Activated CD4-positive, alpha-beta T cell treated with anti-CD3 and anti-CD28 coated beads, Interleukin-2, amount 50 U/mL, for 16 hours (primary cell): Measurements from ENCODE around the gene CDH8.

Experiments
- DNase-seq: peaks from one replicate; pipeline ENCODE4 v3.0.0-alpha.2; 2020

CDH8 gene

DNA sequence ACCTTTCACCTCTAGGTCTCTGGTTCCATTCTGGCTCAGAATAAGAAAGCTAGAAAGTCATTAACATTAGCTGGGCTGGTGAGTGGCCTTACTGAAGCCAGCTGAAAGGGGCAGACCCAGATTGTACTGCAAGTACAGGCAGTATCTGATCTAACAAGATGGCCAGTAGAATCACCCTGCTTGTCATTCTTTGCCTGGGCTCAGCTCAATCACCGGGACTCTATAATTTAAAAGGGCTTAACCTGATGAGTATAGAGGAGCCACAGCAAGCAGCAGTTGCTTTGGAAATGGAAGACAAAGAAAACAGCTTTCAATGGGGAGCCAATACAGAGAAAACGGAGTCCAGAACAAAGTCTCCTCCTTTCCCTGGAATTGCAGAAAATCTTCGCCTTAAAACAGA is 13.6 kb downstream of the CDH8 start:
- no peak for DNase-seq

DNA sequence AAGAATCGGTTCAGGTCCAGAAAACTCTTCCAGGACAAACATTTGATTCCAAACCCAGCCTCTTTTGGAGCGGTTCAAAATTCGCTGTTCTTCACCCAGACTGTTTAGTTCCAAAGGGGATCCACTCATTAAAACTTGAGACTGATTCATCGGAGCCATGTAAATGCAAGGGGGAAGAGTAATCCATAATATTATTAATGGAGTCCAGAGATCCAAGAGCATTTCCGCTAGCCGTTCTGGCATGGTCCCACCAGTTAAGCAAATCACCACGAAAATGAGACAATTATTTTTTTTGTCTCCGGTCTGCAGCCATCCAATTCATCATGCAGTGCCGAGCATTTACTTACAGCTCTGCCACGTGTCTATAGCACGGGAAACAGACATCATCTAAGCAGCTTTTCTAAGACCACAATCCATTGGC is 15.1 kb downstream of the CDH8 start:
- DNase-seq: no peak

DNA sequence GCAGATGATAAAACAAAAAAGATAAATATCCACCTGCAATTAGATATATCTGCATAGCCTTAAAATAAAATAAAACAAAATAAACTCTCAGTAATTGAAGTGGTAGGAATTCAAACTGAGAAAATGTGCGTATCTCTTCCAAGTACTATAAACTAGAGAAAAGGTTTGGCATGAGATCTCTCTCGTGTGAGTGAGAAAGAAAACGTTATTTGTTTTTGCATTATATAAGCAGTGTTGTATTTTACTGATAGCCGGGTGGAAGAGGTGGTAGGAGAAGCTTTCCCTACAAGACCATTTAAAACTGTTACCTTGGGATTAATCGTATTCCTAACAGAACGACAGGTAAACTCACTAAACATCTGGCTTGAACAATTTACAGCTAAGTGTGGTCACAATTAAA is 15.6 kb downstream of the CDH8 start:
- DNase-seq: no peak

DNA sequence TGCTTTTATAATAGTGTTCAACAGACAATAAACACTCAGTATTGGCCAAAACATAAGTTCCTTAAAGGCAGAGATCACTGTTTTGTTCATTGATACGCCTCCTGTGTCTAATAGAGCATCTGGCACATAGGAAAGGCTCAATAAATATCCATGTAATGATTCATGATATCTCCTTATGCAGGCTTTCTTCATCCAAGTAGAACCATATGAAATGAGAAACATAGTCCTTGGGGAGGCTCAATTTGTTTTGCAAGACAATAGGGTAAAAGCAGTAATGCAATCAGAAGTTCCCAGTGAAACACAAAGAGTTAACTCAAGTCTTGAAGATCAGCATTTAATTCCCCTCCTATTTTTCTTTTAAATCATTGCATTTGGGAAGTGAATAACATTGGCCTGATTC is 16.4 kb downstream of the CDH8 start:
- DNase-seq: no peak

DNA sequence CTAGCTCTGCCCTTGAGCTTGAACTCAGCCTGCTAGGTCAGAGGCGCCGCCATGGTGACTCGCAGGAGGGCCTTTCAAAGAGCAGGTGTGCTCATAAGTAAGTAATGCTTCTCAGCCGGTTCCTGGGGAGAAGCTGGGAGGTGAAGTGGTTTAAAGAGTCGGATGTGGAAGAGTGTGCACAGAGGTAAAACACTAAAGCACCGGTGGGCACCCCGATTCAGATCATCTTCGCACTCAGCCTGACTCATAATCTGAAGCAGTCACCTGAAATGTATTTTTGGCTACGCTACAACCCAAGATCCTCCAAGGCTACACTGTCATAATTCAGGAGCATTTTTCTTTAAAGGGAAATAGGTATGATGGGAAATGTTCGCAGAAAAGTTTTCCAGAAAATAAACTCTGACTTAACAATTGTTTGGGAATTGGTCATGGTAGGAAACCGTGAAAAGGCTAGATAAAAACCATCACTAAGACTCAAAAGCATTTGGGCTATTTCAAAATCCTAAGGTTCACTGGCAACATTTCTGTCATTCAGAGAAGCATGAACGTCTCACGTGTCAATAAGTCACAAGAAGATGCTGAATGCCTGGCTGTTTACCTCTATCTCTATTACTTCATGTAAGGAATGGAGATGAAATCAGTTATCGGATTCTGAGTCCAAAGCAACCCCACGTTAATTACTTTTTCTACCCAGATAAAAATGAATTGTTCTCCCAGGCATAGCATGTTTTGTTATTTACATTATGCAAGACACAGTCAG is 17.8 kb downstream of the CDH8 start:
- no peak for DNase-seq

DNA sequence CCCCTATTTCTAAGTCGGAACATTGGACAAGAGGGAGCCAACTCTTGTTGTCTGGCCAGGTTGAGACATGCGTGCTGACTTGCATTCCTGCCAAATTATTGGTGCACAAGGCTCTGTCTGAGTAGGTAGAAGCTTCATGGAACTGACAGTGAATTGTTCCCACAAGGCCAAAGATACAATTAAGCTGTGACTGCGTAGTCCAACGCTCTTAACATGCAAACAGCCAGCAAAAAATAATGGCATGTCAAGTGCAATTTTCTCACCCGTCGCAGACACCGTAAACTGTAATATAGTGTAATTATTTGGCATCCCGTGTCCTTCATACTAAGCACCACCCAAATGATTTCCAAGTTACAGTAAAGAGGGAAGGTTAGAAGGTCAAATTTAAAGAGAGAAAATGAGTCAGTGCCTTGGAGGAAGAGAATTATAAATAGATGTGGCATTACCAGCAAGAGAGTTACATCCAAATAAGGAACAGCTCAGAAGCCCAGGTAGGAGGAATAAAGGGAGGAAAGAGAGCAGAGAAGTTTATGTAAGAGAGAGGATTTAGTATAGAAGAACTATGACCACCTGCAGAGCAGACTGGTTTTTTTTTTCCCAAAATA is 21.8 kb downstream of the CDH8 start:
- DNase-seq: no peak

DNA sequence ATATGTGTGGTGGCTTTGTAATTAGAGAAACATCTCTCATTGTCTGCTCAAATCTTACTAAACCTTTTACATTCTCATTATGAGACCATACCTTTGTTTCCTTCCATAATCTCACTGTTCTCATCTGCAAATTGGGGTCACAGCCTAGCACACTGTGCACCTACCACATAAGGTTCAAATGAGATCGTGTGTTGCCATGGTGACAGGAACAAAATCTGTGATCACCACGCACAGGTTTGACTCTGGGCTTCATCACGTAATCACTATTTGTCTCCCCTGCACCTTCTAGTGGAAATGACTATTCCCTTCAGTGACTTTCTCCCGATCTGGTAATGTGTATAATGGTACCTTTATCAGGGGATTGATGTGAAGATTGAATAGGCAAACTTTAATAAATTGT is 26.1 kb downstream of the CDH8 start:
- DNase-seq: no peak

DNA sequence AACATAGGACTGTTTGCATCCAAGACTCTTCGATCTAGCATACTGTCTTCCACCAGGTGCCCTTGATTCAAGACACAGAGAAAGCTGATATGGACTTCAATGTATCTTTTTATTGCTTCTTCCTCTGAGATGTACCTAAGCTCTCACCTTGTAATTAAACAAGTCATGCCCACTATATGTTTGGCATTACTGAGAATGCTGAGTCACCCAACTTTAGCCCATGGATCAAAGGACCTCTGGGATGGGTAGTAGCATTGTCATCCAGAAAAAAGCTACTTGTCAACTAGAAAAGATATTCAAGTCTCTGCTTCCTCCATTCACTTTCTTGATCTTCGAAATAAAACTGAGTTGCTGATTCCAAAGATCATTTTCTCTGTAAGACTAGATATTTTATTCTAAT is 37.8 kb downstream of the CDH8 start:
- DNase-seq: no peak

DNA sequence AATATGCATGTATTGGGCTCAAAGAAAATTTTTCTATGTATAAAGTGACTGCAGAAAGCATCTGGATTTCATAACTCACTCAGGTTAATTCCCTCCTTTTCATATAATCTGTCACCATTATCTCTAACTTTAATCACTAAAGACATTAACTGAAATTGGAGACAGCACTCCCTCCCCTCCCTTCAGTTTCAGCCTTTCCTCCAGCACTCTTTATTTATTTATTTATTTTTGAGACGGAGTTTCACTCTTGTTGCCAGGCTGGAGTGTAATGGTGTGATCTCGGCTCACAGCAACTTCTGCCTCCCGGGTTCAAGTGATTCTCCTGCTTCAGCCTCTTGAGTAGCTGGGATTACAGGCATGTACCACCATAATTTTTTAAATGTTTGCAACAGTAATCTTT is 43.1 kb downstream of the CDH8 start:
- no peak for DNase-seq

DNA sequence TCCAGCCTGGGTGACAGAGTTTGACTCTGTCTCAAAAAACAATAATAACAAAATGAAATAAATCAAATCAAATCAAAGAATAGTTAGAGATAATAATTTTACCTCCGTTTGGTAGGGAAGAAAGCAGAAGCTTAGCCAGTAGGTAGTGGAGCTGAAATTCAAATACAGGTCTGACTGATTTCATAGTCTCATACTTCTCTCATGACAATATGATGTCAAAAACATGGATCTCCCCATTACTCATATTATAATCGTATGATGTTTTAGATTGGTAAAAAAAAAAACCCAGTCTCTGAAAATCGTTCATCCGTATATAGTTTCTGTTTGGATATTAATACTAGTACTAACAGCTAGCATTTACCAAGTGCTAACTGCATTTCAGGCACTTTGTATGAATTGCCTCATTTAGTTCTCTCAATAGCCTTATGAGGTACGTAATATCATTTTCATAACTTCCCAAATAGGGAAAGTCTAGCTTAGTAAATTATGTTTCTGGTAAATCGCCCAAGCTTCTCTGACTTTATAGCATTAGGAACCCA is 48.7 kb downstream of the CDH8 start:
- no peak for DNase-seq

DNA sequence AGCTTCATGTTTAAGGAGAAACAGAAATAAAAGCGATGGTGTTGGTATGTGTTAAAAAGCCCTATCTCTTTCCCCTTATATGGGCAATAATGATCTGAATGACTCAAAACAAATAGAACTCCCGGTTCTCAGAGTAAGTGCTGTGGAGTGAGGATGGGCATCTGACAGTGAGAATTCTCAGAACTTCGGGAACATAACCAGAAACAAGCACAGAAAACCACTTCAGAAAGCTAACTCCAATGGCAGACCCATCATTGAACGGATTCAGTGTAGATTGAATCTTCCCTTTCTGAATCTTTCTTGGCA is 67.2 kb downstream of the CDH8 start:
- DNase-seq: no peak

DNA sequence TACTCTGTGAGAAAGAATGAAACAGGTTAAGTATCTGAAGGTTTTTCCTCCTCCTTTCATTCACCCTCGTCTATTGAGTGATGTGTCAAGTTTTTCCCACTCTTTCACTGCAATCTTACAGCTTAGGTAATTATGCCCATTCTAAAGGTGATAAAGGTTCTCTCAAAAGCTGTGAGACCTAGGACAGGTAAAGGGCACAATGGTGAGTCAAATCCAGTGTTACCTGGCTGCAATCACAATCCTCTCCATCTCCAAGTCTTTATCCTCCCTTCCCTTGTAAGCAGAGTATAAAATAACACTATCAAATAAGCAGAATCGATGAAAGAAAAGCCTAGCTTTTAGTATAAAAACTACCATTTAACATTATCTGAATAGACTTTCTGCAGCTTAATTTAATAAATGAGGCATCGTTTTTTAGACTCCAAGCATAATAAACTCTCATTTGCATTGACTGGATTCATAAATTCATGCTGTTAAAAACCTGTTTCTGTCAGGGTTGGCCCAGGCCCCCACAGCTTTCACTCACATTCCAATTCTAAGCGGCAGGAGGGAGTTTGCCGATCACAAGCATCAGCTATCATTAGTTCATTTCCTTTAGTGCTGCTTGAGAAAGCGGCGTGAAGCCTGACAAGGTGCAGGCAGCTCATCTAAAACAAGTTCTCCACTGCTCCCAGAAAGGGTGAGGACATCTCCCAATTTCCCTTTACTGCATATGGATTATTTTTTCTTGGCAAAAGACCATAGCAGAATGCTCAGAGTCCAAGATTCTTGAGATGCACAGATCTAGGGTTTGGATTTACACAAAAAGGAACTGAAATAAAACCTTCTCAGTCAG is 67.8 kb downstream of the CDH8 start:
- DNase-seq: no peak

DNA sequence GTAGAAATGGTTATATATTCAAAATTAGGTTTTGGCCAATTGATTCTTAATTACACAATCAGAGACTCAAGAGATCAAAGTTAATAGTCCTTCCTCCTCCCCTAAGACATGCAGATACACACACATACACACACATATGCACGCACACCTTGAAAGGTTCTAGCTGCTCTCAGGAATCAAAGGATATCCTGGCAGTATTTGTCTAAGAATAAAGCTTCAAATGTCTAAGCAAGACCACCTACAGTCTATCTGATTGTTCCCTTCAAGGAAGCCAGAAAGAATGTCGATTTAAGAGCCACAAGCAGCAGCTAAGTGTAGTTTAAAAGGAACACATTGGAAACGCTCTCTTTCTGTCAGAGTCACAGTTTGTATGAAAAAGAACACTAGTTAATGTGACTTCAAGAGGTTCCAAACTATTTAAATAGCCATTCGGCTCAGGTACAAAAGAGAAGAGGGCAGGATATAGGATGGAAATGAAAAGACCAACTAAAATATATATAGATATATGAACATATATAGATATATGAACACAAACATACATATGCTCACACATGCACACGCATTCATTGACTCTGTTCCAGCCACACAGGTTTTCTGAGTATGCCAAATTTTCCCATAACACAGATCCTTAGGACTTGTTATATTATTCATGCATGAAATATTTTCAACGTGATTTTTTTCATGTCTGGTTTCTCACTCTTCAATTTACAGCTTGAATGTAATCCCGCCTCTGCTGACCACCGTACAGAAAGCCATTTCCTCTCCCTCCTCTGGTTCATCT is 79.0 kb downstream of the CDH8 start:
- DNase-seq: no peak

DNA sequence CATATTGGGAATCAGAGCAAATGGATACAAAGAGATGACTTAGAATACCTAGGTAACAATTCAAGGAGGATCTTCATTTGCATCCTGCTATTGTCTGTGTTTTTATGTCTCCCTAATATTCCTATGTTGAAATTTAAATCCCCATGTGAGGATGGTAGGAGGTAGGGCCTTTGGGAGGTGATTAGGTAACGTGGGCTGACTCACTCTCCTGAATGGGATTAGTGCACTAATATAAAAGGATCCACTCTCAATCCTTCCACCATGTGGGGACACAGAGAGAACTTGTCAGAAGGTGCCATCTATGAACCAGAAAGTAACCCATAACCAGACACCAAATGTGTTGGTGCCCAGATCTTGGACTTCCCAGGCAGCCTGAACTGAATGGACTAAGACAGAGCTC is 83.4 kb downstream of the CDH8 start:
- DNase-seq: no peak

DNA sequence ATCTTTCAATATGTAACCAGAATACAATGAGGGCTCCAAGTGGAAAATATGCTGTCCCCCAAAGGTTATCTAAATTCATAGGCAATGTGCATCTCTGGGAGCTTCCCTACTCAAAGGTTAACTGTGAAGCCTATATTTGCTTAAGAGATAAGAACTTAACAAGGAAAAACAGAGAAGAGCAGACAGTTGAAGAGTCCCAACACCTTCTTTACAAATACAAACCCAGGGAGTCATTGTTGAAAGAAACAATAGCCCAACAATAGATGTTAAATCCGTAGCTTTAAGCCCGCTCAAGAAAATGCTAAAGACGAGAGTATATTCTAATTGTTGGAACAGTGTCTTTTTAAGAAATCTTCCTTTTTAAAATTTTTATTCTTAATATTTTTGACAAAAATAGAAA is 87.8 kb downstream of the CDH8 start:
- no peak for DNase-seq

DNA sequence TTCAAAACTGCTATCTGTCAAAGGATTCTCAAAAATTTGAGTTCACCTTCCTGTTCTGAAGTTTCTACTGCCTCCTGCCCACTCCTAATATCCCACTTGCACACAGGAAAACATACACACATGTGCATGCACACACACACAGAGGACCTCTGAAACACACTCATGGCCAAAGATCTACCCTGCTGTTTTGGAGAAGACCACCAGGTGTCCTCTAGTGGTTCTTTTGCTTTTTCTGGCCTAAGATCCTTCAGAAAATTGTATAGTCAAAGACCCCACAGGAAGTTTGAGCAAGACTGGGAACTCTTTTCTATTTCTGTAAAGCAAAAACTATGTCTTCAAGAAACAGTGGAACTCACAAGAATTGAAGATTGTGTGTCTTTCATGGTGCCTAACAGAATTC is 90.2 kb downstream of the CDH8 start:
- DNase-seq: no peak

DNA sequence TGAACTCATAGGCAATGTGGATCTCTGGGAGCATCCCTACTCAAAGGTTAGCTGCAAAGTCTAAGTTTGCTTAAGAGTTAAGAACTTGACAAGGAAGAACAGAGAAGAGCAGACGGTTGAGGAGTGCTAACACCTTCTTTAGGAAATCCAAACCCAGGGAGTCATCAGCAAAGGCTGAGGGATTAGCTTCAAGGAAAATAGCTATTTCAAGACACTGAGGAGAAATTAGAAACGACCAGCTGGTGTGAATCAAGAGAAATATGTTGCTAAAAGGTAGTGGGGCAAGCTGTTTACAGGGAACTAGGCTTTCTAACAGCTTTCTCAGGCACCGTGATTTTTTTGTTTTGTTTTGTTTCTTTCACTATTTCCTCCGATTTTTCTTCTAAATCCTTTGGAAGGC is 90.7 kb downstream of the CDH8 start:
- DNase-seq: no peak

DNA sequence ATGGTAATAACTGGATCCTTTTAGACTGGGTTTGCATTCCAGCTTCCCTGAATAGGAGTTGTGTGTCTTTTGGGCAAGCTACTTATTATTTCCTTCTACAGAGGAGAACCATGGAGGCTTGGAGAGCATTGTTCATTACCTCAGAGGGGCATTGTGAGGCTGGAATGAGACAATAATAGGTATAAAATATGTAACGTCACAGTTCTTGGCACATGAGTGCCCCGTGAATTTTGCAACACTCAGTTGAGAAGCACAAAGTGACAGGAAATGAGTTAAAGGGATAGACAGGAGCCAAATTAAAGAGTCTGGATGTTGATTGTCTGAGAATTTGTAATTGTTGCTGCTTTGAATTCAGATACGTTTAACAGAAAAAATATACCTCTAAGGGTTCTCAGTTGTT is 92.2 kb downstream of the CDH8 start:
- no peak for DNase-seq

DNA sequence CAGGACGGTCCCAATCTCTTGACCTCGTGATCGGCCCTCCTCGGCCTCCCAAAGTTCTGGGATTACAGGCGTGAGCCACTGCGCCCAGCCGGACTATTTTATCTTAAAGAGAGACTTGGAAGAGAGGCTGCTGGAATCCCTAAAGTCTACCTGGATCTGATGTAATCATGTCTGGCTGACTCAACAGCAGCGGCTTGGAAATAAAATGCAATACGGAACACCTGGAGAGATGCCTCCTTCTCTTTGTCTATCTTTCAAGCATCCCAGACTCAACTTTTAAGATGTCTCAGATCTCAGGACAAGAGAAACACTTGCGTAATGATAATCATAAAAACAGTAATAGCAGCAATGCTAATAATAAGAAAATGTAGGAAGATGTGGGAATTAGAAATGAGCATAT is 95.6 kb downstream of the CDH8 start:
- no peak for DNase-seq

DNA sequence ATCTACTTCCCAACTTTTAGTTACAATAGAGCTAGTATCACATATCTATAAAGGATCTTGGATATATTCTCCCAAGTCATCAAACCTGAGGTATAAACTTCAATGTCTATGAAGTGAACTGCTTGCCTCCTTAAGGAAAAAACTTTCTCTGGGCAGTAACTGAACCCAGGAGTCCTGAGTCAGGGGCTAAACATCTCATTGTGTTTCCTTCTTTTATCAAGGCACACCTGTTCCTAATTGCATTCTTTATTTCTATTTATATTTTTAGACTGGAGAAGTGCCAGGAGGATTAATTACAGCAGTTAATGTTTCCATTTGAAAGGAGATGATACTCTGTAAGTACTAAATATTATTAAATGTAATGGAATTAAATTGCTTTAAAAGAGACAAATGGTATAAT is 98.6 kb downstream of the CDH8 start:
- DNase-seq: no peak

DNA sequence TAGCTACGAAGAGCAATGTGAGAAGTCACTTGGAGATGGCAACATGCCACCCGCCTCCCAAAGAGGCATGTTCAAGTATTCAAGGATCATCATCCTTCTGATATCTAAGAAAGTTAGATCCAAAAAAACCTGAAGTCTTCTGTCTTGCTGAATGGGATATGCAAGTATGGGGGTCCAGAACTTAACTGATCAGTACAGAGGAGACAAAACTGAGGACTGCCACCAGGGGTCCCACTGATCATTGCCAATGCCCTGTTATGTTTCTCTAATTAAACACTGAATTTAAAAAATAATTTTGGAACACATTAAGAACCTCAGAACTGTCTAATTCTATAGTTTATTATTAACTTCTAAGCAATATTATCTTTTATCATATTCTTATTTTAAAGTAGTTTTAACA is 99.7 kb downstream of the CDH8 start:
- DNase-seq: no peak

DNA sequence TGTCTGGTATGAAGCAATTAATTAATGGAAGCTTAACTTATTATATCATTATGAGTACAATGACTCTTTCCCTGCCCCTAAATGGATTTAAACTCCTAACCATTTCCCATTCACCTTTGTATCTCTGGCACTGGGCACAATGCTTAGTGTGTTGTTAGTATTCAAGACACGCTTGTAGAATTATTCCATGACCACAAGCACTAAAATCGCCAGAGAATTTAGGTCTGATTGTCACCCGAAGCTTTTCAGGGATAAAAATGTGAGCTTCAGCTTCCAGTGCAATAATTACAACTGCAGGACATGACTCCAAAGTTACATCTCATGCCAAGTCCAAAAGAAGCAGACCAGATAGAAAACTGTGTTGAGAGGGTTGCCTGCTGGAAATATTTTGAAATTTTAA is 101.6 kb downstream of the CDH8 start:
- no peak for DNase-seq

DNA sequence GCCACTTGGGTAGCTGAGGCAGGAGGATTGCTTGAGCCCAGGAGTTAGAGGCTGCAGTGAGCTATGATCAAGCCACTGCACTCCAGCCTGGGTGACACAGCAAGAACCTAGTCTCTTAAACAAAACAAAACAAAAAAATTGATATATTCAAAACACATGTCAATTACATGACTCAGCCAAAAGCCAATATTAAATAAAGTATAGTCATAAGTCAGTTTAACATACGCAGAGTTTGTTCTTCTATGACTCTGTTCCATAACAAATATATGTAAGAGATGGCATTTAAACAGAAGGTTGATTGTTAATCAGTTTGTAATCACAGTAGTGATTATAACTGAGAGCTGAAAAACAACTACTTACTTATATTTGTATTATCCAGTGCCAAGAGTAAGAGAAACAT is 106.5 kb downstream of the CDH8 start:
- no peak for DNase-seq
